Fibroblast of pulmonary artery (primary cell): ENCODE data around the gene SORBS1.

Experiments
- DNase-seq: peaks from one replicate; pipeline ENCODE4 v3.0.0-alpha.2; 2010; ENCODE audit warnings: low read depth
- H3K4me3 ChIP-seq: replicated peaks from 2 replicates; pipeline ENCODE4 v1.5.1; 2011; ENCODE audit warnings: low read depth, mild to moderate bottlenecking, control low read depth, low read length, moderate library complexity
- CTCF ChIP-seq: IDR thresholded peaks from 2 replicates; pipeline ENCODE4 v1.5.1; 2011; ENCODE audit warnings: mild to moderate bottlenecking, control low read depth, low read length, inconsistent platforms; ENCODE audit errors: missing control alignments

The SORBS1 gene

GRCh38 chr10:95513008-95513589 lies 48.1 kb downstream of the SORBS1 start:
- H3K4me3 ChIP-seq, result no peak overlapping the region
- TF ChIP-seq CTCF, result no peak
- DNase-seq, result no peak

- DNase-seq, result no peak
- H3K4me3 ChIP-seq, result no peak overlapping the region
- no peak for TF ChIP-seq CTCF
These were observed 49.9 kb downstream of the SORBS1 start for GRCh38 chr10:95511314-95511713.

DNA sequence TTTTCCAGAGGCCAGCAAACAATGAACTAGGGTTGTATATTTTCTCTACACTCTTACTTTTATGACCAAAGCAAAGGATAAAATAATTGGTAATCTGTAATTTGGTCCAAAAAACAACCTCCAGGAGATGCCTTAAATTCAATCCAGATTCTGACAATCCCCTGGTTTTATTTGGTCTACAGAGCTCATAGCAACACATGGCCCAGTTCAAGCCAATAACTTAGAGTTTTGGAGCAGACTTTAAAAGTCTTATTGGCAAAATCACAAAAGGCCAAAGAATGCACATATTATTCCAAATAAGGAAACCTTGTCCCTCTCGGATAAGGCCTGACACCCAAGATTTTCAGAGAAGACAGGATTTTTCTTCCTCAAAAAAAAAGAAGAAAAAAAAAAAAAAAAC lies 51.9 kb downstream of the SORBS1 start:
- TF ChIP-seq CTCF, result no peak
- no peak overlapping the region for H3K4me3 ChIP-seq
- peak; percentile 30 for DNase-seq

- no peak for TF ChIP-seq CTCF
- peak; percentile 88 for DNase-seq
- H3K4me3 ChIP-seq, result peak overlapping the region; percentile 8
These were observed 52.4 kb downstream of the SORBS1 start for GRCh38 chr10:95508730-95509129.

- H3K4me3 ChIP-seq, result no peak overlapping the region
- no peak for DNase-seq
- TF ChIP-seq CTCF, result no peak
These were observed 55.0 kb downstream of the SORBS1 start for GRCh38 chr10:95506056-95506737.

DNA sequence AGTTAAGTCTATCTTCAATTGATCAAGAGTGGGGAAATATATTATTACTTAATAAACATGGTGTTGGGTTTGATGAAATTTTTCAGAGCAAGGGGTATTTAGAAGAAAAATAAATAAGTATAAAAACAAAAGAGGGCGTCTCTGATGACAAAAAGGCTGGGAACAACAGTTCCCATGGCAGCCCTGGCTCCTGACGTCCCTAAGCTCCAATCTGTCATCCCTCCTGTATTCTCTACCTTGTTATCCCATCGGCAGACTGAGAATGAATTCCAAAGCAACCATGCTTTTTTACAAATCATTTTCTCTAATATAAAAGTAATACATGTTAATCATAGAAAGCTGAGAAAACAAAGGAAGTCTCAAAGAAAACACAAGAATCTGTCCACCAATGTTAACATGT lies 55.5 kb downstream of the SORBS1 start:
- H3K4me3 ChIP-seq, result no peak overlapping the region
- DNase-seq, result no peak
- no peak for TF ChIP-seq CTCF
